B cell (primary cell): ENCODE measurements around the gene ARHGAP19. TPM values are rescaled to one million over a fixed set of nuclear protein-coding genes. Genes with fewer than 3 reads are reported as not detected.

Source experiments
- ATAC-seq: fragments of 200-7000 bp; cut with Tn5 transposase; one replicate; pipeline ENCODE4 v1.10.0; 2021; ENCODE audit warnings: low read depth, mild to moderate bottlenecking, moderate number of reproducible peaks, moderate library complexity
- CTCF ChIA-PET: fragments of 350-600 bp; sonication (Branson Sonifier 250); formaldehyde crosslinking; loops from one replicate; lab custom pipeline; 2021; ENCODE audit warnings: antibody characterized with exemption, inconsistent platforms; lab: Charles Lee
- POLR2A ChIA-PET: fragments of 350-600 bp; sonication (Branson Sonifier 250); formaldehyde crosslinking; loops from one replicate; lab custom pipeline; 2021; ENCODE audit warnings: antibody characterized with exemption; lab: Charles Lee
- DNase-seq: peaks from one replicate; pipeline ENCODE4 v3.0.0; 2013
- H2AFZ ChIP-seq: 2 replicates; pipeline ENCODE4 v1.6.1; 2012; ENCODE audit warnings: mild to moderate bottlenecking, low read depth, low read length; ENCODE audit not compliant: insufficient read depth, poor library complexity, severe bottlenecking
- H3K27ac ChIP-seq, 2 donors: 1 replicate in 1 of 2; 2 replicates in 1 of 2; pipeline ENCODE4 v1.5.1; 2012 to 2013; ENCODE audit warnings: low read length in 2 of 2, mild to moderate bottlenecking in 2 of 2, moderate library complexity in 1 of 2
- H3K27me3 ChIP-seq, 4 experiments: fragments of 200-600 bp in 1 of 4; sonication (generic) in 1 of 4; replicated peaks in 1 of 4; 1 replicate in 2 of 4; 2 replicates in 2 of 4; pipeline versions ENCODE4 v1.6.1 to v1.7.0; 2013 to 2016; ENCODE audit warnings: low read length in 3 of 4, mild to moderate bottlenecking in 2 of 4, mixed read lengths in 1 of 4, moderate library complexity in 1 of 4; ENCODE audit not compliant: insufficient read depth in 4 of 4, control insufficient read depth in 3 of 4; ENCODE audit errors: control extremely low read depth in 1 of 4
- H3K36me3 ChIP-seq, 2 experiments: replicated peaks in 1 of 2; 1 replicate in 1 of 2; 2 replicates in 1 of 2; pipeline versions ENCODE4 v1.6.1 to v1.7.1; 2013; ENCODE audit warnings: low read length in 1 of 2; ENCODE audit not compliant: insufficient read depth in 2 of 2, control insufficient read depth in 1 of 2; ENCODE audit errors: control extremely low read depth in 1 of 2, extremely low read depth in 1 of 2
- H3K4me1 ChIP-seq, 2 donors: fragments of 200-600 bp in 1 of 2; sonication (generic) in 1 of 2; 1 replicate in 1 of 2; 2 replicates in 1 of 2; pipeline versions ENCODE4 v1.5.1 to v1.6.1; 2013 to 2017; ENCODE audit warnings: low read length in 2 of 2; ENCODE audit not compliant: control insufficient read depth in 2 of 2, insufficient read depth in 2 of 2
- H3K4me2 ChIP-seq: replicated peaks from 2 replicates; pipeline ENCODE3; 2012; ENCODE audit warnings: mild to moderate bottlenecking, low read depth, low read length; ENCODE audit not compliant: poor library complexity, severe bottlenecking
- H3K4me3 ChIP-seq, 5 experiments: fragments of 200-600 bp in 1 of 5; sonication (generic) in 1 of 5; 1 replicate in 3 of 5; 2 replicates in 2 of 5; pipeline versions ENCODE4 v1.5.1 to v1.7.0; 2011 to 2016; ENCODE audit warnings: low read length in 4 of 5, mild to moderate bottlenecking in 4 of 5, low read depth in 2 of 5, control low read depth in 1 of 5, moderate library complexity in 1 of 5; ENCODE audit not compliant: insufficient read depth in 1 of 5; ENCODE audit errors: control extremely low read depth in 1 of 5, extremely low read depth in 1 of 5
- H3K79me2 ChIP-seq: fragments of 200-600 bp; sonication (generic); one replicate; pipeline ENCODE4 v1.6.0; 2016; ENCODE audit warnings: low read length; ENCODE audit not compliant: control insufficient read depth, insufficient read depth
- H3K9ac ChIP-seq: fragments of 200-600 bp; sonication (generic); 2 replicates; pipeline ENCODE4 v1.6.1; 2017; ENCODE audit warnings: mild to moderate bottlenecking, low read length, moderate library complexity
- H3K9me3 ChIP-seq, 3 donors: one replicate each; pipeline versions ENCODE4 v1.6.1 to v1.7.1; 2013; ENCODE audit warnings: low read length in 2 of 3; ENCODE audit not compliant: control insufficient read depth in 2 of 3, insufficient read depth in 1 of 3; ENCODE audit errors: control extremely low read depth in 1 of 3
- H4K20me1 ChIP-seq: 2 replicates; pipeline ENCODE4 v1.6.0; 2012; ENCODE audit warnings: mild to moderate bottlenecking, low read length; ENCODE audit not compliant: insufficient read depth, control insufficient read depth, poor library complexity, severe bottlenecking
- H3K27ac Mint-ChIP-seq: one replicate; pipeline ENCODE4 v1.8.0; 2021; ENCODE audit warnings: mixed read lengths
- H3K27me3 Mint-ChIP-seq: one replicate; pipeline ENCODE4 v1.8.0; 2021; ENCODE audit warnings: mixed read lengths
- H3K4me1 Mint-ChIP-seq: one replicate; pipeline ENCODE4 v1.8.0; 2021; ENCODE audit warnings: mixed read lengths
- H3K4me3 Mint-ChIP-seq: one replicate; pipeline ENCODE4 v1.8.0; 2021; ENCODE audit warnings: mixed read lengths
- H3K9me3 Mint-ChIP-seq: one replicate; pipeline ENCODE4 v1.8.0; 2022; ENCODE audit warnings: mixed read lengths; ENCODE audit not compliant: insufficient read depth
- CTCF ChIP-seq: fragments of 200-600 bp; IDR thresholded peaks from one replicate; pipeline ENCODE4 v1.8.0; 2022; ENCODE audit warnings: antibody characterized with exemption, mild to moderate bottlenecking
- EZH2 ChIP-seq: IDR thresholded peaks from 2 replicates; pipeline ENCODE4 v1.6.1; 2012; ENCODE audit warnings: borderline replicate concordance, low read depth, mild to moderate bottlenecking, moderate library complexity, low read length; ENCODE audit not compliant: insufficient read depth, poor library complexity, severe bottlenecking
- WGBS: methylation state at CpG from one replicate; pipeline ENCODE4 v1.1.5; 2013; ENCODE audit warnings: missing lambda C conversion rate; ENCODE audit not compliant: insufficient coverage; 5-methylcytosine and 5-hydroxymethylcytosine counted together
- intact Hi-C: fragments of 100-400 bp; cut with micrococcal nuclease; formaldehyde crosslinking; loops from one replicate; pipeline ENCODE4 v1.10.0; 2022
- polyA plus RNA-seq: library from polyadenylated mRNA; depleted of rRNA; stranded (reverse); fragments of >200 nt; gene quantifications from 2 replicates; pipeline ENCODE4 v1.2.3, GENCODE V29; 2012
- total RNA-seq, 2 donors: library from RNA; stranded (reverse); fragments of 120-200 nt in 1 of 2; gene quantifications; 1 replicate in 1 of 2; 2 replicates in 1 of 2; pipeline versions ENCODE4 v1.2.3 to v1.2.4, GENCODE V29; 2013 to 2022

The ARHGAP19 gene
- total and polyA plus RNA-seq, 2 donors (not counting 1 experiment from before 2014, with no cell fraction given): 6.4 to 22.5 TPM

GRCh38 chr10:97279121-97279815 is 13.2 kb downstream of the ARHGAP19 start:
- H3K27me3 Mint-ChIP-seq: no peaks in the 10 kb centered on the region
- intact Hi-C loops: loop anchor here (2.0 kb wide), 3 partner anchors 40 to 274 kb away; partner anchors contain the start of gene FRAT1
- Histone ChIP-seq H4K20me1 (peaks cover 11% of the 10 kb centered on the region), H3K79me2 (peaks cover 61% of the 10 kb centered on the region), H3K4me3 (no peak overlapping the region), H3K4me2 (no peak overlapping the region), H3K36me3 (no peaks in the 10 kb centered on the region), H3K9ac (no peak overlapping the region), H2AFZ (no peak overlapping the region), H3K9me3 (no peaks in the 10 kb centered on the region), H3K27ac (no peak overlapping the region), H3K27me3 (no peaks in the 10 kb centered on the region), H3K4me1 (peaks cover 13 to 14% of the 10 kb centered on the region in 2 donors)
- CTCF ChIA-PET: interaction anchor here (0.7 to 3.6 kb wide), 37 partner anchors 9 to 275 kb away, joined by 3 to 55 read pairs (median 5); partner anchors contain the start of genes ARHGAP19, FRAT1 and RRP12
- H3K4me3 Mint-ChIP-seq: no peak overlapping the region
- H3K4me1 Mint-ChIP-seq: peaks cover 23% of the 10 kb centered on the region
- WGBS: 88% methylated on average over 6 of the region's 9 CpGs
- ATAC-seq (no peak), DNase-seq (no peak)
- H3K9me3 Mint-ChIP-seq: no peaks in the 10 kb centered on the region
- TF ChIP-seq EZH2: no peak
- TF ChIP-seq CTCF: no peak
- POLR2A ChIA-PET: no interaction called here
- H3K27ac Mint-ChIP-seq: peak overlapping the region; percentile 72

GRCh38 chr10:97278491-97278989 is 13.9 kb downstream of the ARHGAP19 start:
- no peaks in the 10 kb centered on the region for H3K36me3 ChIP-seq
- no peak overlapping the region for H3K27ac Mint-ChIP-seq
- H3K4me2 ChIP-seq: no peak overlapping the region
- H3K27me3 ChIP-seq: no peaks in the 10 kb centered on the region
- H3K9me3 ChIP-seq: no peaks in the 10 kb centered on the region
- peak; percentile 63 for DNase-seq
- H3K4me1 Mint-ChIP-seq: peaks cover 23% of the 10 kb centered on the region
- H2AFZ ChIP-seq: no peak overlapping the region
- CTCF ChIA-PET: interaction anchor here (0.7 to 3.6 kb wide), 39 partner anchors 9 to 275 kb away, joined by 3 to 55 read pairs (median 5); partner anchors contain the start of genes ARHGAP19, FRAT1 and RRP12
- no peaks in the 10 kb centered on the region for H3K9me3 Mint-ChIP-seq
- H3K9ac ChIP-seq: no peak overlapping the region
- peaks cover 13 to 14% of the 10 kb centered on the region in 2 donors for H3K4me1 ChIP-seq
- H3K79me2 ChIP-seq: peaks cover 64% of the 10 kb centered on the region
- H3K27me3 Mint-ChIP-seq: no peaks in the 10 kb centered on the region
- peak; percentile 60 for ATAC-seq
- TF ChIP-seq CTCF (peak; percentile 82), EZH2 (no peak)
- H3K27ac ChIP-seq: no peak overlapping the region
- peaks cover 11% of the 10 kb centered on the region for H4K20me1 ChIP-seq
- no peak overlapping the region for H3K4me3 Mint-ChIP-seq
- POLR2A ChIA-PET: no interaction called here
- intact Hi-C loops: loop anchor here (2.0 kb wide), 3 partner anchors 40 to 274 kb away; partner anchors contain the start of gene FRAT1
- no peak overlapping the region for H3K4me3 ChIP-seq
